Muscle of back (tissue), 11 donors: ENCODE data around the gene GHR. TPM values are rescaled to one million over a fixed set of nuclear protein-coding genes. Genes with fewer than 3 reads are reported as not detected.
"Not testable (repeated sequence)": the region's sequence is repeated elsewhere in the genome, so short reads cannot be mapped to it uniquely, and the experiment has no call there.

Experiments
- DNase-seq, 3 donors: peaks; one replicate each; pipeline versions ENCODE4 v3.0.0 to v3.0.0-alpha.2; 2013
- polyA plus RNA-seq, 10 donors: library from polyadenylated mRNA; unstranded; fragments of 120-200 nt; gene quantifications; one replicate each; pipeline ENCODE4 v1.2.1, GENCODE V29; 2013; ENCODE audit not compliant: insufficient read length in 10 of 10

Gene GHR
- polyA plus RNA-seq, 10 donors = 14.9 to 28.1 (median 18.0) TPM

- DNase-seq = peak; percentile 71 to 86 (median 80)
Measured at GRCh38 chr5:42566652-42567295, 143.5 kb downstream of the GHR start.

GRCh38 chr5:42569325-42569724, 146.1 kb downstream of the GHR start:
- no peak for DNase-seq

- no peak for DNase-seq
Measured at GRCh38 chr5:42569953-42570548, 146.8 kb downstream of the GHR start.

- DNase-seq = no peak
Measured at GRCh38 chr5:42570966-42571960, 148.0 kb downstream of the GHR start.

- DNase-seq = no peak
Measured at GRCh38 chr5:42572313-42572712, 149.1 kb downstream of the GHR start.

GRCh38 chr5:42573386-42573785, 150.1 kb downstream of the GHR start:
- DNase-seq = no peak

- not testable (repeated sequence) for DNase-seq
Measured at GRCh38 chr5:42575914-42576313, 152.7 kb downstream of the GHR start.

- DNase-seq = not testable (repeated sequence)
Measured at GRCh38 chr5:42578901-42579300, 155.7 kb downstream of the GHR start.

GRCh38 chr5:42579320-42579719, 156.1 kb downstream of the GHR start:
- no peak for DNase-seq

- no peak for DNase-seq
Measured at GRCh38 chr5:42581845-42582244, 158.6 kb downstream of the GHR start.

- no peak for DNase-seq
Measured at GRCh38 chr5:42582723-42583122, 159.5 kb downstream of the GHR start.

- DNase-seq = peak; percentile 51 to 70 (median 58)
Measured at GRCh38 chr5:42583322-42583721, 160.1 kb downstream of the GHR start.

- peak in 2 of 3 donors; percentile 22 to 33 for DNase-seq
Measured at GRCh38 chr5:42586625-42587024, 163.4 kb downstream of the GHR start.

- peak in 2 of 3 donors; percentile 25 to 44 for DNase-seq
Measured at GRCh38 chr5:42587096-42587723, 164.0 kb downstream of the GHR start.

GRCh38 chr5:42590566-42590965, 167.3 kb downstream of the GHR start:
- no peak for DNase-seq

- peak; percentile 55 to 80 (median 60) for DNase-seq
Measured at GRCh38 chr5:42591015-42591414, 167.8 kb downstream of the GHR start.

GRCh38 chr5:42592401-42593140, 169.3 kb downstream of the GHR start:
- no peak for DNase-seq

- no peak for DNase-seq
Measured at GRCh38 chr5:42593591-42593990, 170.4 kb downstream of the GHR start.

GRCh38 chr5:42595597-42595996, 172.4 kb downstream of the GHR start:
- no peak for DNase-seq

- no peak for DNase-seq
Measured at GRCh38 chr5:42596817-42597216, 173.6 kb downstream of the GHR start.

GRCh38 chr5:42597318-42597937, 174.2 kb downstream of the GHR start:
- DNase-seq = no peak
